Activated naive CD4-positive, alpha-beta T cell treated with anti-CD3 and anti-CD28 coated beads for 36 hours (primary cell): Measurements from ENCODE around the gene C2CD4D. TPM values are rescaled to one million over a fixed set of nuclear protein-coding genes. Genes with fewer than 3 reads are reported as not detected.
"Not testable (repeated sequence)": the region's sequence is repeated elsewhere in the genome, so short reads cannot be mapped to it uniquely, and the experiment has no call there.

Source experiments
- CTCF ChIA-PET: fragments of 350-600 bp; sonication (Branson Sonifier 250); formaldehyde crosslinking; loops from one replicate; lab custom pipeline; 2021; ENCODE audit warnings: antibody characterized with exemption; lab: Charles Lee
- DNase-seq: peaks from one replicate; pipeline ENCODE4 v3.0.0-alpha.2; 2020
- H3K27ac Mint-ChIP-seq: one replicate; pipeline ENCODE4 v1.8.0; 2021; ENCODE audit warnings: mild to moderate bottlenecking, mixed read lengths
- H3K27me3 Mint-ChIP-seq: one replicate; pipeline ENCODE4 v1.8.0; 2021; ENCODE audit warnings: low read depth, mixed read lengths
- H3K36me3 Mint-ChIP-seq: one replicate; pipeline ENCODE4 v1.8.0; 2021; ENCODE audit warnings: low read depth, mixed read lengths
- H3K4me1 Mint-ChIP-seq: one replicate; pipeline ENCODE4 v1.8.0; 2021; ENCODE audit warnings: low read depth, mixed read lengths
- H3K4me3 Mint-ChIP-seq: one replicate; pipeline ENCODE4 v1.8.0; 2021; ENCODE audit warnings: mild to moderate bottlenecking, moderate library complexity, mixed read lengths
- H3K9me3 Mint-ChIP-seq: one replicate; pipeline ENCODE4 v1.8.0; 2021; ENCODE audit warnings: mixed read lengths
- intact Hi-C: fragments of 100-400 bp; cut with micrococcal nuclease; formaldehyde crosslinking; loops from one replicate; pipeline ENCODE4 v1.15.1; 2023
- total RNA-seq, 2 experiments: library from RNA; stranded (reverse); gene quantifications; one replicate each; pipeline ENCODE4 v1.2.3, GENCODE V29; 2021

C2CD4D gene
- total RNA-seq, 2 experiments from 2014 or later = 2.3 to 2.7 TPM

DNA sequence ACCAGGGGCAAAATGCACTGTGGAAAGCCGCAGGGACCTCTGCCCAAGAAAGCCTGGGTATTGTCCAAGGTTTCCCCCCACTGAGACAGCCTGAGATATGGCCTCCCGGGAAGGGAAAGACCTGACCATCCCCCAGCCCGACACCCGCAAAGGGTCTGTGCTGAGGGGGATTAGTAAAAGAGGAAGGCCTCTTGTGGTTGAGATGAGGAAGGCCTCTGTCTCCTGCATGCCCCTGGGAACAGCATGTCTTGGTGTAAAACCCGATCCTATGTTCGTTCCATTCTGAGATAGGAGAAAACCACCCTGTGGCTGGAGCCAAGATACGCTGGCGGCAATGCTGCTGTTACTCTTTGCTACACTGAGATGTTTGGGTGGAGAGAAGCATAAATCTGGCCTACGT lies 33.2 kb upstream of the C2CD4D start:
- H3K27me3 Mint-ChIP-seq, H3K4me3 Mint-ChIP-seq, H3K36me3 Mint-ChIP-seq, CTCF ChIA-PET, H3K27ac Mint-ChIP-seq, H3K9me3 Mint-ChIP-seq, intact Hi-C loops, DNase-seq: not testable (repeated sequence)
- peaks cover 18% of the 10 kb centered on the region for H3K4me1 Mint-ChIP-seq

DNA sequence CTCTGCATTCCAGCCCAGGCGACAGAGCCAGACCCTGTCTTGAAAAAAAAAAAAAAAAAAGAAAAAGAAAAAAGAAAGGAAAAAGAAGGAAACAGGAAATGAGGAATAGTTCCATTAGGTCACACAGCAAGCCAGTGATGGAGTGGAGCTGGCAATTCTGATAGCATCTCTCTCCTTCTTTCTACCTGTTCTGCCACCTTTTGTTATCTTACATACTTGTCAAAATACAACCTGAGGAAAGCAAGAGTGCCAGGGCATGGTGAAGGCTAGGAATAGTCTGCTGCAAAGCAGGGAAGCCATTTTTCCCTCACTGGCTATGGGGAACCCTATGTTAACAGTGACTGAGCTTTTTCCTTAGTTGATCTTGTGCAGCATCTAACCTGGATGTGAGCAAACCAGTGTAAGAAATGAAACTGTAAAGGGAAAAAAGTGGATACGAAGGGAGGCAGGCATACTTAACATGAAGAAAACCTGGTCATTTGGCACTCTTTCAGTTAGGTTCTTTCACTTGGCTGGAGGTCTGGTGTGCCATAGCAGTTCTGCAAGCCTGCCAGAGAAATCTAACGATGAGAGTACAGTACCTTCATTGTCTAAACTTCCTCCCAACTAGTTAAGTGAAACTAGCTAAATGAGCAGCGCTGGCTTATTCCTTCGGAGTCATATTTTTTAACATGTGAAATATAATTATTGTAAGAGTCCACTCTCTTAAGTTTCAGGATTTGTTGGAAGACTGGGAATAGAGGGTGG lies 31.8 kb upstream of the C2CD4D start:
- CTCF ChIA-PET = interaction anchor here (0.6 to 1.9 kb wide), 4 partner anchors 14 to 179 kb away, joined by 3 to 9 read pairs (median 4); no protein-coding TSS in a partner anchor

DNA sequence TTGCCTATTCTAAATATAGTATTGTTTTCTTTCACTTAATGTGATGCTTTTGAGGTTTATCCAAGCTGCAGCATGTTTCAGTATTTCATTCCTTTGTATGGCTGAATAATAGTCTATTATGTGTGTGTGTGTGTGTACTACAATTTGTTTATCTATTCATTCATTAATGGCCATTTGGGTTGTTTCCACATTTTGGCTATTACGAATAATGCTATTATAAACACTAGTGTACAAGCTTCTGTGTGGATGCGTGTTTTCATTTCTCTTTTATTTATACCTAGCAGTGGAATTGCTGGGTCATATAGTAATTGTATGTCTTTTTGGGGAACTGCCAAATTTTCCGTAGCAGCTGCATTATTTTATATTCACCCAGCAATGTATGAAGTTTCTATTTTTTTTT lies 28.9 kb upstream of the C2CD4D start:
- Mint-ChIP-seq H3K27ac (no peak overlapping the region), H3K4me1 (peaks cover 12% of the 10 kb centered on the region), H3K4me3 (no peak overlapping the region), H3K9me3 (no peaks in the 10 kb centered on the region), H3K36me3 (no peaks in the 10 kb centered on the region), H3K27me3 (no peaks in the 10 kb centered on the region)
- no peak for DNase-seq
- CTCF ChIA-PET = no interaction called here
- intact Hi-C loops = no loop called here

More for the DNA sequence above, 31.8 kb upstream of the C2CD4D start:
- intact Hi-C loops = no loop called here
- no peaks in the 10 kb centered on the region for H3K9me3 Mint-ChIP-seq
- peaks cover 7% of the 10 kb centered on the region for H3K36me3 Mint-ChIP-seq
- H3K4me1 Mint-ChIP-seq = peaks cover 22% of the 10 kb centered on the region
- no peak for DNase-seq
- no peak overlapping the region for H3K27ac Mint-ChIP-seq
- no peaks in the 10 kb centered on the region for H3K27me3 Mint-ChIP-seq
- H3K4me3 Mint-ChIP-seq = no peak overlapping the region

DNA sequence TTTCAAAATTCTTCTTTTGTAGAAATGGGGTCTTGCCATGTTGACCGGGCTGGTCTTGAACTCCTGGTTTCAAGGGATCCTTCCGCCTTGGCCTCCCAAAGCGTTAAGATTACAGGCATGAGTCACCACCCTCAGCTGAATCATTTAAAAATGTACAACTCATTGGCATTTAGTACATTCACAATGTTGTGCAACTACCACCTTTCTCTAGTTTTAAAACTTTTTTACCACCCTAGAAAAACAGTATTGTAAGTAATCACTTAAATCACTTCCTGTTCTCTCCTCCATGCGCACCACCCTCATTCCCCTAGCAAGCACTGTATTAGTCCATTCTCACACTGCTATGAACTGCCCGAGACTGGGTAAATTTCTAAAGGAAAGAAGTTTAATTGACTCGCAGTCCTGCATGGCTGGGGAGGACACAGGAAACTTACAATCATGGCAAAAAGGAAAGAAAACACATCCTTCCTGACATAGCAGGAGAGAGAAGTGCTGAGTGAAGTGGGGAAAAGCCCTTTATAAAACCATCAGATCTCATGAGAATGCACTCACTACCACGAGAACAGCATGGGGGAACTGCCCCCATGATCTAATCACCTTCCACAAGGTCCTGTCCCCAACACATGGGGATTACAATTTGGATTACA lies 28.3 kb upstream of the C2CD4D start:
- H3K9me3 Mint-ChIP-seq = no peaks in the 10 kb centered on the region
- no peaks in the 10 kb centered on the region for H3K27me3 Mint-ChIP-seq
- intact Hi-C loops = no loop called here
- CTCF ChIA-PET = no interaction called here
- DNase-seq = peak; percentile 18
- peaks cover 10% of the 10 kb centered on the region for H3K4me1 Mint-ChIP-seq
- no peak overlapping the region for H3K4me3 Mint-ChIP-seq
- H3K36me3 Mint-ChIP-seq = no peaks in the 10 kb centered on the region
- H3K27ac Mint-ChIP-seq = peak overlapping the region; percentile 62

DNA sequence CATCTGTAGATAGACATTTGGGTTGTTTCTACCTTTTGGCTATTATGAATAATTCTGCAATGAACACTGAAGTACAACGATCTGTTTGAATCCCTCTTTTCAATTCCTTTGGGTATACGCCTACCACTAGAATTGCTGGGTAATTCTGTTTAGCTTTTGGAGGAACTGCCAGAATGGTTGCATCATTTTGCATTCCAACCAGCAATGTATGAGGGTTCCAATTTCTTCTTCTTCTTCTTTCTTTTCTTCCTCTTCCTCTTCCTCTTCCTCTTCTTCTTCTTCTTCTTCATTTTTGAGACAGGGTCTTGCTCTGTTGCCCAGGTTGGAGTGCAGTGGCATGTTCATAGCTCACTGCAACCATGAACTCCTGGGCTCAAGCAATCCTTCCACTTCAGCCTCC lies 27.7 kb upstream of the C2CD4D start:
- intact Hi-C loops = no loop called here
- CTCF ChIA-PET = no interaction called here
- H3K27me3 Mint-ChIP-seq = peaks cover 5% of the 10 kb centered on the region
- H3K9me3 Mint-ChIP-seq = no peaks in the 10 kb centered on the region
- H3K4me1 Mint-ChIP-seq = peaks cover 10% of the 10 kb centered on the region
- no peaks in the 10 kb centered on the region for H3K36me3 Mint-ChIP-seq
- no peak overlapping the region for H3K27ac Mint-ChIP-seq
- DNase-seq = no peak
- no peak overlapping the region for H3K4me3 Mint-ChIP-seq

DNA sequence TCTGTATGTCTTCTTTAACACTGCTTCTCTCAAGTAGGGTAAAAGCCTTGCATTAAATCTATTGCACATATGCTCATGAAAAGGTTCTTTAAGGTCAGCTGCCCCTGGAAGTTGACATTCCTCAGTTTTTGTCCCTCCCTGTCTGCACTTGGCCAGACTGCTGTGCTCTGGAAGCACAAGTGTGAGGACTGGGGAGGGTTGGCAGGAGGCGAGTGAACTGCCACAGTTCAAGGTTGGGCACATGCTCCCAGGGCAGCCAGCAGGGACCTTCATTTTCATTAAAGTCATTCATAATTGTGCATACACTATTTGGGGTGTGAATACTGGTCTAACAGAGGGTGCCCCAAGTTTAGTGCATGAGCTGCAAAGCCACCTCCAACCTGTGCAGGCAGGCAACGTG lies 24.8 kb upstream of the C2CD4D start:
- intact Hi-C loops = no loop called here
- DNase-seq = no peak
- no peaks in the 10 kb centered on the region for H3K36me3 Mint-ChIP-seq
- H3K4me3 Mint-ChIP-seq = no peak overlapping the region
- H3K9me3 Mint-ChIP-seq = no peaks in the 10 kb centered on the region
- H3K27ac Mint-ChIP-seq = no peak overlapping the region
- H3K27me3 Mint-ChIP-seq = peaks cover 5% of the 10 kb centered on the region
- H3K4me1 Mint-ChIP-seq = peaks cover 10% of the 10 kb centered on the region
- CTCF ChIA-PET = no interaction called here

DNA sequence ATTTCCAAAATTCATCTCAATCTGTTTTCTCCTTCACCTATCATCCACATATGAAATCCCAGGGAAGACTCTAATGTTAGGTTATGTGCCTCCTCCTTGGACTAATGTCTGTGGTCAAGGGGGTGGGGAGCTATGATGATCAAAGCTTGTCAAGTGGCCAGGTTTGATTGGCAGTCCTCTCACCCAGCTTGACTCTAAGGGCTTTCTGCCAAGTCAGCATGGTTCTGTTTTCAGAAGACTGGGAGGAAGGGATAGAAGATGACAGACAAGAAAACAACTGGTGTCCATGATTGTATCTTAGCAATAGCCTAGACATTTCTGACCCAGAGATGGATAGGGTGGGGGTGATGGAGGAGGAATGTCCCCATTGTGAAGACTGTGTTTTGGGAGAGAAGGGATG lies 23.0 kb upstream of the C2CD4D start:
- no peak for DNase-seq
- Mint-ChIP-seq H3K27me3 (peaks cover 5% of the 10 kb centered on the region), H3K4me3 (no peak overlapping the region), H3K9me3 (no peaks in the 10 kb centered on the region), H3K36me3 (no peaks in the 10 kb centered on the region), H3K4me1 (peaks cover 2% of the 10 kb centered on the region), H3K27ac (no peak overlapping the region)
- intact Hi-C loops = no loop called here
- CTCF ChIA-PET = no interaction called here

DNA sequence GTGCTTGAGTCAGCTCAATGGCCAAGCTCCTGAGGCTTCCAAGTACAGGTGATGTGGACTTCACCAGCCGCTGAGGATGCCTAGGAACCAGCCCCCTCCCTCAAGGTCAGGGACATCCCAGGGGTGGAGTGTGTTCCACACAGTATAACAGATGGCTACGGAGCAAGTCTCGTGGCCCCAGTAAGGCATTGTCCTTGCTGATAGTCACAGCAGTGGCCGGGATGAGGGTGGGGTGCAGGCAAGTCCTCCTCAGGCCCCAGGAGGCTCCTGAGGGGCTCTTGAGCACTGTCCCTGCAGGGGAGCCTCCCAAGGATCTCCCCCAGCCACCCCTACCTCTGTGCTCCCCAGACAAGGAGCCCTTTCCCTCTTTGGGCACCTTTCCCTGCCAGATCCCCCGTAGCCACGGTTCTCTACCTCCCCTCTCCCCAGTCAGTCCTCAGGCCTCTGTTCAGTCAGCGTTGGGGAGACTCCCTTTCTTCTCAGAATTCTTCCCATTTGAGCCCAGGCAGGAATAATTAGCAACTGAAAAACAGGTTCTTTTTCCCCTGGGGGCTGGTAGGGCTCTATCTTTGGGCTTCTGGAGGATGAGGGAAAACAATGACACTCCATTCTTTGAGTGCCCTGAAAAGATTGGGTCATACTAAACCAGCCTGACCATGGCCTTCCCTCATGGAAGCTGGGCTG lies 21.0 kb upstream of the C2CD4D start:
- no peak for DNase-seq
- H3K27ac Mint-ChIP-seq = no peak overlapping the region
- CTCF ChIA-PET = no interaction called here
- intact Hi-C loops = no loop called here
- H3K4me1 Mint-ChIP-seq = no peaks in the 10 kb centered on the region
- no peaks in the 10 kb centered on the region for H3K36me3 Mint-ChIP-seq
- H3K4me3 Mint-ChIP-seq = no peak overlapping the region
- no peaks in the 10 kb centered on the region for H3K9me3 Mint-ChIP-seq
- H3K27me3 Mint-ChIP-seq = peaks cover 5% of the 10 kb centered on the region

DNA sequence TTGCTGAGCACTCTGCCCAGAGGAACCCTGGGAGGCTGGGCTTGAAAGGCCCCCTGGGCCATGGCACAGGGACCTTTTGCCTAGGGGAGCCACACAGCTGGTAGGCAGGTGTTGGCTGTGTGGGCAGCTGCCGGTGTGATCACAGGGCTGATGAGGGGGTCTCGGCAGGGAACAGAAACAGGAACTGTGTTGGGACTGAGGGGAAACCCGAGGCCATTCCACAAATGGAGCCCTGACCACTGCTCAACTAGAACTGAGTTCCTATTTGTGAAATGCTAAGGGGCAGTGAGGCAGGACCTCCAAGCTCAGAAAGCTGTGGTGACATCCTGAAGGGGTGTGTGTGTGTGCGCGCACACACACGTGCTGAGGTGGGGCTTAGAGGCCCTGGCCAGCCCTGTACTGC lies 20.3 kb upstream of the C2CD4D start:
- Mint-ChIP-seq H3K4me1 (no peaks in the 10 kb centered on the region), H3K27ac (no peak overlapping the region), H3K4me3 (no peak overlapping the region), H3K36me3 (no peaks in the 10 kb centered on the region), H3K9me3 (no peaks in the 10 kb centered on the region), H3K27me3 (peaks cover 5% of the 10 kb centered on the region)
- intact Hi-C loops = no loop called here
- no peak for DNase-seq
- CTCF ChIA-PET = interaction anchor here (1.1 kb wide), 1 partner anchor 12 kb away, joined by 3 read pairs; no protein-coding TSS in a partner anchor

DNA sequence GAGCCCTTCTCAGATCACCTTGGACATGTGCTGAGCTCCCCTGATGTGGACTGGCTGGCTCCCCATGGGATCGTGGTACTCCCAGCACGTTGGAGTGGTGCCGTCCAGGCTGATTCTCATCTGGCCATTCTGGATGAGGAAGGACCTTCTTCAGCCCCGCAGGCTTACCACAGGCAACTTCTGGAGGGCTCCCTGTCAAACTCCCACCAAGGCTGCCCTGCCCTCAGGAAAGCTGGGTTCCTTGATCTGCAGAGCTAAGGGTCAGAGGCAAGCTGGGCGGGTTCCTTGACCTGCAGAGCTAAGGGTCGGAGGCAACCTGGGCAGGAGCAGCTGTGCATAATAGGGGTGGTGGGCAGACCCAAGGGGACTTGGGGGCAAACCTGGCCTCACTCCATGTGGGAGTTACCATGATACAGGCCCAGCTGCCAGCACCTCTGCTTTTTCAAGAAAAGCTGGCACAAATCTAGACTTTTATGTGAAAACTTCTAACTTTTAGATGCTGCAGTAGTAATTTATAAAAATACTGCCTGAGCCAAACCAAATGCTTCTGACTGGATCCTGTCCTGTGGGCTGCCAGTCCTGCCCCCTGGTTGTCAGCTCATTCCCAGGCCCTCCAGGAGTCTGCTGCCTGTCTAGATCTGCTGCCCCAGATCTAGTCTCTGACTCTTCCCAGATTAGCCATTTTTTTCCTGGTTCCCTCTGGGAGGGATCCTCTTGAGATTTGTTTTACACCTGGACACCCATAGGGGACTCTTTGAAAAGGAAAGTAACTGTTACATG lies 19.5 kb upstream of the C2CD4D start:
- Mint-ChIP-seq H3K4me3 (no peak overlapping the region), H3K36me3 (no peaks in the 10 kb centered on the region), H3K27ac (no peak overlapping the region), H3K9me3 (no peaks in the 10 kb centered on the region), H3K27me3 (peaks cover 5% of the 10 kb centered on the region), H3K4me1 (no peaks in the 10 kb centered on the region)
- intact Hi-C loops = no loop called here
- no peak for DNase-seq
- CTCF ChIA-PET = interaction anchor here (0.6 to 1.1 kb wide), 2 partner anchors 11 to 279 kb away, joined by 3 read pairs; no protein-coding TSS in a partner anchor

DNA sequence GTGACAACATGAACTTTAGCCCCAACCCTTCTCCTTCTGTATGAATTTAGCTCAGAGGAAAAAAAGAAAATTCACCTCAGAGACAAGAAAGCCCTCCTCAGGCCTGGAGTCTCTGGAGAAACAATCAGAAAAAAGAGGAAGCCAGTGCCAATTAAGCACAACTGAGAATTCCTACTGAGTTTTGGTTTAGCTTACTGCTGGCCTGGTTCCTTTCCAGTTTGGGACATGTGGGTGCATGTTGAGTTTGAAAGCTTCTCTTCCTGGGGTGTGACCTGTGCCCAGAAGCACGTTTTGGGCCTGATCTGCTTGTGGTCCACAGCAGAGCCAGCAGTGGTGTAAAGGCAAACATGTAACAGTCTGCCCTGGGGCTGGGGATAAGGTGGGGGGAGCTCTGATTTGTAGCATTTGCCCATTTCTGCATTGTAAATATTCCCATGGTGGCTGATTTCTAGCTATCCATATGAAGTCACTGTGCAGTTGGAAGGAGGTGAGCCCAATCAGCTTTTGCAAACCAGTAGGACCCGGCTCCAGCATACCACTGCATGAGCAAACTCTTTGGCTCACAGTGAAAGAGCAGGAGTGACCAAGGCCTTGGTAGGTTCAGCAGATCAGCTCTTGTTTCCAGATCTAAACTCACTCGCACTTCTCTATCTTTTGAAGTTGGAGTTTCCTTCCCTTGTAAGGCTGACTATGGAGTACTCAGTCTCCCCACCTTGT lies 18.6 kb upstream of the C2CD4D start:
- Mint-ChIP-seq H3K4me3 (no peak overlapping the region), H3K4me1 (no peaks in the 10 kb centered on the region), H3K27me3 (peaks cover 5% of the 10 kb centered on the region), H3K36me3 (no peaks in the 10 kb centered on the region), H3K9me3 (no peaks in the 10 kb centered on the region), H3K27ac (no peak overlapping the region)
- intact Hi-C loops = no loop called here
- no peak for DNase-seq
- CTCF ChIA-PET = interaction anchor here (0.6 to 1.1 kb wide), 3 partner anchors 18 to 278 kb away, joined by 3 read pairs; no protein-coding TSS in a partner anchor
